Measurements from ENCODE around the gene LMBRD2.
"Not testable (repeated sequence)": the region's sequence is repeated elsewhere in the genome, so short reads cannot be mapped to it uniquely, and the experiment has no call there.

The LMBRD2 gene

DNA sequence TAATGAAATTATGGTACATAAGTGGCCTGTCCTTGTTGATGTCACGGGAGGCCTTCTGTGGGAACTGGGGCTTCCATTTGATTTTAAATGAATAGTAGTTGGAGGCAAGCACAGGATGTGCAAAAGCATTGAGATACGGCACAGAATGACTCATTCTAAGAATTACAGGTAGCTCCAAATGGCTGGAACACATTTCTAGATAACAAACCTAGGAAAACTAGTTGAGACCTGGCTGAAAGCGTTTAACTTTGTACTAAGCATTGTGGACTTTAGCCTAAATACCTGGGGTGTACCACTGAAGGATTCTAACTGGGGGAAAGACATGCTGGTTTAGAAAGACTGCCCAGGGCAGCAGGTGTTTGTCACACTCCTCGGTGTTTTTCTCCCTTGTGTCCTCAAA lies 9.7 kb upstream of the LMBRD2 start:
- no peak for DNase-seq (ENCODE audit: low spot score)

DNA sequence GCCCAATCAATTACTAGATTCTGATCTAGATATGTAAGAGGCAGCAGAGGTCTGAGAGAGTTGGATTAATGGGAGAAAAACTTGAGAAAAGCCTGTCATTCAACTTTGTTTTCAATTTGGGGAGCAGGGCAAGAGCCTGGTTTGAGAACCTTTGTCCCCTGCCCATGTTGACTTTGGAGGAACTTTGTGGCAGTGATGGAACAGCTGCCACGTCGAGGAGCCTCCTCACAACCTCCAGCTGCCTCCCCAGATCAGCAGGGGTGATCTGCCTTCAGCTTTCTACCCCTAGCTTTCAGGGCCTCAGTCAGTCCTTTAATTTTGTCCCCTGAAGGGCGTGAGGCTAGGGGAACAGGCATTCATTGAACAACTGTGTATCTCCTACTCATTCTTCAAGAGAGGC lies 8.9 kb upstream of the LMBRD2 start:
- no peak for DNase-seq (ENCODE audit: low spot score)

DNA sequence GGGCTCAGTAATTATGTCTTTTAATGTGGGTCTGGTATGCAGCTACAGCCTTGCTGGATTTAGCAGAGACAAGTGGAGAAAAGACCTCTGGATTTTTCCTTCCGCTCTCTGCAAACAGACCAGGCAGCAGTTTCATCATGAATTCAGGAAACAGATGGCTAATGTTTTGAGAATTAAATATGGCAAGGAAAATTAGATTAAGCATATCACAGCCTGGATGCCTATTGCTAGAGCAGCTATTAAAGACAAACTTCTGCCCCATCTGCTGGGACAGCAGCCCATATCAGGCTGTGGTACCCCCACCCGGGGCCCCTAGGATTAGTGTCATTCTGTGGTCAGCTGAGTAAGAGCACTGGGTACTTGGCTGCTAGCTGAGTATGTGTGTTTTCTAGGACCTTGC lies 6.5 kb upstream of the LMBRD2 start:
- no peak for DNase-seq (ENCODE audit: low spot score)

- DNase-seq (ENCODE audit: low spot score): no peak
Observed at GRCh38 chr5:36156619-36157018, 4.9 kb upstream of the LMBRD2 start.

GRCh38 chr5:36156121-36156601 lies 4.5 kb upstream of the LMBRD2 start:
- no peak for DNase-seq (ENCODE audit: low spot score)

DNA sequence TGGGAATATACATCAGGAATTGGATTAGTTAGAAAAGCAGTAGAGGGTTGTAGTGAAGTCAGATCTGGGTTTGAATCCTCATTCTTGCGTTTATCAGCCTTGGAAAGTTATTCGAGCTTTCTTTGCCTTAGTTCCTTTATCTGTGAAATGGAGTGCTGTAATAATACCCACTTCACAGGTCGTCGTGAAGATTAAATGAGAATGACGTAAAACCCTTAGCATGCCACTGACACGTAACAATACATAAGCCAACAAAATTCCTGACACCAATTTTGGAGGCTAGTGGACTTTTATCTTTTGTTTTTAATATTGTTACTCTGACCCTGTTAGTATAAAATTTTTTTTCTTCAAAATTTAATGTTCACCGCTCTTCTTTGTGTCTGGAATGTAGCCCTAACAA lies 3.6 kb upstream of the LMBRD2 start:
- DNase-seq (ENCODE audit: low spot score): no peak

- DNase-seq (ENCODE audit: low spot score): no peak
Observed at GRCh38 chr5:36153726-36154125, 2.0 kb upstream of the LMBRD2 start.

- no peak for DNase-seq (ENCODE audit: low spot score)
Observed at GRCh38 chr5:36153298-36153677, 1.6 kb upstream of the LMBRD2 start.

DNA sequence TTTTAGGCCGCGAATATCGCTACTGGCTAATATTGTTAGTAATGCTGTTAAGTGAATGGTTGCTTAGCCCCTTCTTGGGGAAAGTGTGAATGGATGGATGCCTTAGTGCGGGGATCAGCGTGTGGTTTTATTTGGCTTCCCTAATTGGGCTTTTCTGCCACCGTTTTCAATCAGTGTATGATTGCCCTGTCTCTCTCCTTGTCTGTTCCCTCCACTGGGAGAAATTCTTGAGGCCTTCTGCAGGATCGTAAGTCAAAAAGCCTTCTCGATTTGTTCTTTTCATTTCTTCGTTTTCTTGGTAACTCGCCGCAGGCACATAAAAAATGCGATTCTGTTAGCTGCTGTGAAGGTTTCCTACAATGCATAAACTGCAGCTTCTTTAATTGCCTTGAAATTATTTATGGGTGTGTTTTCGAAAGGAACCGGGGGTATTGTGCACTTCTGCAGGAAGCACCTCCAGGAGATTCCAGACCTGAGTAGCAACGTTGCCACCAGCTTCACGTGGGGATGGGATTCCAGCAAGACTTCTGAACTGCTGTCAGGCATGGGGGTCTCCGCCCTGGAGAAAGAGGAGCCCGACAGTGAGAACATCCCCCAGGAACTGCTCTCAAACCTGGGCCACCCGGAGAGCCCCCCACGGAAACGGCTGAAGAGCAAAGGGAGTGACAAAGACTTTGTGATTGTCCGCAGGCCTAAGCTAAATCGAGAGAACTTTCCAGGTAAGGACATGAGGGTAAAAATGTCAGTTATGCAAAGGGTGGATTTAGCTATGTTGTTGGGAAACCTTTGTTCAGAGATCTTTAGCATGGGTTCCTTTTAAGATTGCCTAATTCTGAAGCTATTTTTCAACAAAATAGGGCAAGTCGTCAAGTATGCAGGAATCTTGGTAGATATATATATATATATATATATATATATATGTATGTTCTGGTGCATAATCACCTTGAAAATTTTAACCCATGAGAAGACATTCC lies 924 bp upstream of the LMBRD2 start:
- DNase-seq (ENCODE audit: low spot score): no peak

GRCh38 chr5:36150676-36151433 lies 832 bp downstream of the LMBRD2 start:
- DNase-seq (ENCODE audit: low spot score): peak; percentile 12

GRCh38 chr5:36147681-36148080 lies 4.0 kb downstream of the LMBRD2 start:
- no peak for DNase-seq (ENCODE audit: low spot score)

DNA sequence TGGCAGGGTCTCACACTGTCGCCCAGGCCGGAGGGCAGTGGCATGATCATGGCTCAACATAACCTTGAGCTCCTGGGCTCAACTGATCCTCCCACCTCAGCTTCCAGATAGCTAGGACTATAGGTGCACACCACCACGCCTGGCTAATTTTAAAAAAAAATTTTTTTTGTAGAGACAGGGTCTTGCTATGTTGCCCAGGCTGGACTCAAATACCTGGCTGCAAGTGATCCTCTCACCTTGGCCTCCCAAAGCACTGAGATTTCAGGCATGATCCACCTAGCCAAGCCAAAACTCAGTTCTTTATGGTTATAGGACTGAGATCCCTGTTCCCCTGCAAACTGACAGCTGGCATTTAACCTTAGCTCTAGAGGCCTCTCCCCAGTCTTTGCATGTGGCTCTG lies 5.3 kb downstream of the LMBRD2 start:
- DNase-seq (ENCODE audit: low spot score): no peak

DNA sequence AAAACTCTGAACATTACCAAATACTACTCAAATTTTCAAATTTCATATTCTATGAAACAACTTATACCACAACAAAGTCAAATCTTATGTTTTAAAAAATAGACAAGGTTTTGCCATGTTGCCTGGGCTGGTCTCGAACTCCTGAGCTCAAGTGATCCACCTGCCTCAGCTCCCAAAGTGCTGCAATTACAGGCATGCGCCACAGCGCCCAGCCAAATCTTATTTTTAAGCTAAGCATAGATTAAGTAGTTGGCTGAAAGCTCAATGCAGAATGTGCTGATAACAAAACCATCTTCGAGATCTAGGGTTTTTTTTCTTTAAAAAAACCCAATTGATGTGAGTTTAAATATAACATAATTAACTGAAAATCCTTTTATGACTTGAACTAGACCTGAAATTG lies 6.4 kb downstream of the LMBRD2 start:
- no peak for DNase-seq (ENCODE audit: low spot score)

DNA sequence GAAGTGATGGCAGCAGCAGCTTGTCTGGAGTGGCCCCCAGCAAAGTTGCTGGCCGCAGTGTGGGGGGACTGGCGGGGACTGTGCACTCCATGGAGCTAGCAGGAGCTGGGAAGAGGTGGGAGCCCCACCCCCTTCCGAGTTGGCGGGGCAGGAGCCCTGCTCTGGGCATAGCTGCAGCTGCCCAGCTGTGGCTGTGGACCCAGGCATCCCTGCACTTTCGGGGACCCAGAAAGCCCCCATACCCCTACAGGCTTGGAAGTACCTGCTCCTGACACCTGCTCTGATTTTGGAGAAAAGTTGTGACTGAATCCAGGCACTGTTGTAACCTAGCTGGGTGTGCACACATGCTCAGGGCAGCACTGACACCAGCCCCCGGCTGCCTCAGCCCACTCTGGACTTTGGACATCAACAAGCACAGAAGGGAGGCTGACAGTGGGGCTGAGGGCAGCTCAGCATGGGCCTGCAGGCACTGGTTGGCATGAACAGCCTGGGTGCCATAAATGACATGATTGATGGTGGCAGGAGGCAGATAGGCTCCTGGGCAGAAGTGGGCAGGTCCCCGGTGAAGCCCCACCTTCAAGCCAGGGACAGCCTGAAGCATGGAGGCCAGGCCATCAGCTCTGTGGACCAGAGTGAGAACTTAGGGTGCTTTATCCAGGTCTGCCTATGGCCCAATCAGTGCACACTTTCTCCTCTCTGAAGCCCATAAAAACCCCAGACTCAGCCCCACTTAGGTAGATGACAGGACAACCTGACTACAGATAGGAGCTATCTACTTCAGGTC lies 12.6 kb downstream of the LMBRD2 start:
- no peak for DNase-seq (ENCODE audit: low spot score)

- DNase-seq (ENCODE audit: low spot score): no peak
Observed at GRCh38 chr5:36136581-36136980, 15.1 kb downstream of the LMBRD2 start.

- DNase-seq (ENCODE audit: low spot score): no peak
Observed at GRCh38 chr5:36135988-36136387, 15.7 kb downstream of the LMBRD2 start.

DNA sequence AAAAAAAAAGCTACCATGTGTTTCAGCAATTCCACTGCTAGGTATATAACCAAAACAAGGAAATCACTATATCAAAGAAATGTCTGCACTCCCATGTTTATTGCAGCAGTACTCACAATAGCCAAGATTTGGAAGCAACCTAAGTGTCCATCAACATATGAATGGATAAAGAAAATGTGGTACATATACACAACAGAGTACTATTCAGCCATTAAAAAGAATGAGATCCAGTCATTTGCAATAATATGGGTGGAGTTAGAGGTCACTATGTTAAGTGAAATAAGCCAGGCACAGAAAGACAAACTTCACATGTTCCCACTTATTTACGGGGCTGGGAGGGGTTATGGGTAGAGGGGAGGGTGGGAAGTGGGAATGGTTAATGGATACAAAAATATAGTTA lies 18.7 kb downstream of the LMBRD2 start:
- not testable (repeated sequence) for DNase-seq (ENCODE audit: low spot score)

GRCh38 chr5:36129666-36130065 lies 22.0 kb downstream of the LMBRD2 start:
- DNase-seq (ENCODE audit: low spot score): not testable (repeated sequence)

DNA sequence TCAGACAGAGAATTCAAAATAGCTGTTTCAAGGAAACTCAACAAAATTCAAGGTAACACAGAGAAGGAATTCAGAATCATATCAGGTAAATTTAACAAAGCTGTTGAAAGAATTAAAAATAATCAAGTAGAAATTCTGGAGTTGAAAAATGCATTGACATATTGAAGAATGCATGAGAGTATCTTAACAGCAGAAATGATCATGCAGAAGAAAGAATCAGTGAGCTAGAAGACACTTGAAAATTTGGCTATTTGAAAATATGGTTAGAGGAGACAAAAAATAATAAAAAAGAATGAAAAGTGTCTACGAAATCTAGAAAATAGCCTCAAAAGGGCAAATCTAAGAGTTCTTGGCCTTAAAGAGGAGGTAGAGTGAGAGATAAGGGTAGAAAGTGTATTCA lies 22.9 kb downstream of the LMBRD2 start:
- DNase-seq (ENCODE audit: low spot score): no peak

GRCh38 chr5:36125868-36126267 lies 25.8 kb downstream of the LMBRD2 start:
- no peak for DNase-seq (ENCODE audit: low spot score)

- no peak for DNase-seq (ENCODE audit: low spot score)
Observed at GRCh38 chr5:36111238-36111637, 40.4 kb downstream of the LMBRD2 start.

- no peak for DNase-seq (ENCODE audit: low spot score)
Observed at GRCh38 chr5:36108758-36109460, 42.8 kb downstream of the LMBRD2 start.

Data from COLO829 (cell line).